OCI-LY3 (cell line): ENCODE results near the gene NUCKS1.

Source experiments
- CTCF ChIP-seq: fragments of 200-600, 300-600 bp; sonication (generic); IDR thresholded peaks from 2 replicates; pipeline ENCODE4 v1.5.1; 2014; ENCODE audit warnings: antibody characterized with exemption, low read length, low read depth
- EZH2phosphoT487 ChIP-seq: fragments of 200-600 bp; shearing (Covaris generic); IDR thresholded peaks from 2 replicates; pipeline ENCODE4 v1.6.1; 2018; ENCODE audit warnings: antibody characterized with exemption, mixed run types, low read depth

GRCh38 chr1:205741681-205742080 is 8.3 kb downstream of the NUCKS1 start:
- TF ChIP-seq CTCF, result no peak
- TF ChIP-seq EZH2phosphoT487, result no peak
